IMR-90 (cell line): ENCODE data around the gene RAI1. TPM values are rescaled to one million over a fixed set of nuclear protein-coding genes. Genes with fewer than 3 reads are reported as not detected.

Experiments used
- ATAC-seq: fragments of 200-7000 bp; cut with Tn5 transposase; 2 replicates; pipeline ENCODE4 v1.9.1; 2020; ENCODE audit warnings: low read depth, mild to moderate bottlenecking, moderate library complexity
- BruUV-seq: library from RNA; stranded (reverse); fragments of 400-500 nt; replicated peaks from 2 replicates; lab custom pipeline; 2021; lab: Mats Ljungman, UMichigan
- CTCF ChIA-PET: fragments of 300-600 bp; formaldehyde crosslinking; extraction: SDS; loops from one replicate; lab custom pipeline; 2021; ENCODE audit warnings: antibody characterized with exemption; lab: Yijun Ruan, JAX
- POLR2A ChIA-PET: fragments of 300-600 bp; sonication (Branson Sonifier 250); formaldehyde crosslinking; loops from one replicate; lab custom pipeline; 2022; ENCODE audit warnings: antibody characterized with exemption; ENCODE audit not compliant: unreplicated experiment; lab: Charles Lee
- DNase-seq: peaks from one replicate; pipeline ENCODE4 v3.0.0; 2013
- H2AFZ ChIP-seq: replicated peaks from 2 replicates; pipeline ENCODE3; 2013; ENCODE audit warnings: low read length, mild to moderate bottlenecking; ENCODE audit not compliant: poor library complexity
- H2AK5ac ChIP-seq: 2 replicates; pipeline ENCODE4 v1.6.1; 2013; ENCODE audit warnings: low read depth, low read length, inconsistent platforms
- H2AK9ac ChIP-seq: replicated peaks from 2 replicates; pipeline ENCODE3; 2013; ENCODE audit warnings: mild to moderate bottlenecking, low read depth, low read length, moderate library complexity; ENCODE audit not compliant: poor library complexity
- H2BK120ac ChIP-seq: 2 replicates; pipeline ENCODE4 v1.6.1; 2013; ENCODE audit warnings: low read depth, low read length, inconsistent platforms
- H2BK15ac ChIP-seq: 3 replicates; pipeline ENCODE4 v1.6.1; 2013; ENCODE audit warnings: low read depth, low read length, inconsistent platforms
- H2BK20ac ChIP-seq: 2 replicates; pipeline ENCODE4 v1.6.1; 2013; ENCODE audit warnings: low read depth, mild to moderate bottlenecking, inconsistent platforms, low read length, moderate library complexity
- H2BK5ac ChIP-seq: 2 replicates; pipeline ENCODE4 v1.6.1; 2013; ENCODE audit warnings: mild to moderate bottlenecking, low read depth, low read length, inconsistent platforms; ENCODE audit not compliant: poor library complexity, severe bottlenecking
- H3K14ac ChIP-seq: replicated peaks from 2 replicates; pipeline ENCODE4 v1.6.1; 2013; ENCODE audit warnings: low read depth, low read length, inconsistent platforms
- H3K18ac ChIP-seq: 2 replicates; pipeline ENCODE4 v1.6.1; 2013; ENCODE audit warnings: low read depth, low read length, control low read depth
- H3K23ac ChIP-seq: 2 replicates; pipeline ENCODE4 v1.6.1; 2013; ENCODE audit warnings: low read depth, low read length, inconsistent platforms
- H3K27ac ChIP-seq: 2 replicates; pipeline ENCODE4 v1.5.1; 2013; ENCODE audit warnings: mild to moderate bottlenecking, control low read depth, low read length; ENCODE audit not compliant: insufficient read depth
- H3K27me3 ChIP-seq: 2 replicates; pipeline ENCODE4 v1.6.1; 2013; ENCODE audit warnings: low read length; ENCODE audit not compliant: control insufficient read depth, insufficient read depth
- H3K36me3 ChIP-seq: 2 replicates; pipeline ENCODE4 v1.6.1; 2013; ENCODE audit warnings: low read length, mixed read lengths; ENCODE audit not compliant: control insufficient read depth, insufficient read depth
- H3K4ac ChIP-seq: 2 replicates; pipeline ENCODE4 v1.6.1; 2013; ENCODE audit warnings: low read depth, low read length, inconsistent platforms
- H3K4me1 ChIP-seq: 2 replicates; pipeline ENCODE4 v1.6.1; 2013; ENCODE audit warnings: low read length, mixed read lengths; ENCODE audit not compliant: control insufficient read depth, insufficient read depth
- H3K4me2 ChIP-seq: 2 replicates; pipeline ENCODE4 v1.6.1; 2013; ENCODE audit warnings: low read depth, mild to moderate bottlenecking, control low read depth, low read length, moderate library complexity
- H3K4me3 ChIP-seq: 2 replicates; pipeline ENCODE4 v1.5.1; 2013; ENCODE audit warnings: low read depth, mild to moderate bottlenecking, control low read depth, low read length, moderate library complexity; ENCODE audit not compliant: insufficient read depth
- H3K56ac ChIP-seq: 2 replicates; pipeline ENCODE4 v1.6.1; 2013; ENCODE audit warnings: low read length, inconsistent platforms; ENCODE audit not compliant: insufficient read depth; ENCODE audit errors: extremely low read depth
- H3K79me1 ChIP-seq, 2 experiments: 2 replicates each; pipeline ENCODE4 v1.6.1; 2013; ENCODE audit warnings: low read length in 2 of 2, inconsistent platforms in 1 of 2, low read depth in 1 of 2
- H3K9ac ChIP-seq: 2 replicates; pipeline ENCODE4 v1.6.1; 2013; ENCODE audit warnings: low read depth, low read length, control low read depth
- H3K9me1 ChIP-seq: 2 replicates; pipeline ENCODE4 v1.6.1; 2013; ENCODE audit warnings: low read length, inconsistent platforms; ENCODE audit not compliant: insufficient read depth
- H3K9me3 ChIP-seq: 2 replicates; pipeline ENCODE4 v1.6.1; 2013; ENCODE audit warnings: low read length; ENCODE audit not compliant: control insufficient read depth, insufficient read depth
- H4K20me1 ChIP-seq: 2 replicates; pipeline ENCODE4 v1.6.1; 2013; ENCODE audit warnings: low read length, inconsistent platforms; ENCODE audit not compliant: insufficient read depth
- H4K5ac ChIP-seq: 2 replicates; pipeline ENCODE4 v1.6.1; 2013; ENCODE audit warnings: mild to moderate bottlenecking, low read depth, low read length, control low read depth
- H4K8ac ChIP-seq, 2 experiments: 2 replicates each; pipeline ENCODE4 v1.6.1; 2013; ENCODE audit warnings: low read depth in 2 of 2, low read length in 2 of 2, control low read depth in 1 of 2, inconsistent platforms in 1 of 2
- H4K91ac ChIP-seq: 2 replicates; pipeline ENCODE4 v1.6.1; 2013; ENCODE audit warnings: low read depth, low read length, inconsistent platforms; ENCODE audit not compliant: insufficient read depth
- BHLHE40 ChIP-seq: fragments of 150-350 bp; IDR thresholded peaks from 2 replicates; pipeline ENCODE4 v1.6.1; 2016; ENCODE audit warnings: mild to moderate bottlenecking, low read depth, low read length
- CEBPB ChIP-seq: IDR thresholded peaks from 2 replicates; pipeline ENCODE4 v1.6.1; 2012; ENCODE audit warnings: low read depth, low read length, improper control_type of control experiment
- NFE2L2 ChIP-seq: fragments of 150-350 bp; IDR thresholded peaks from 2 replicates; pipeline ENCODE4 v1.6.1; 2016; ENCODE audit warnings: low read depth, mild to moderate bottlenecking, low read length
- POLR2A ChIP-seq: IDR thresholded peaks from 2 replicates; pipeline ENCODE4 v1.6.1; 2012; ENCODE audit warnings: mild to moderate bottlenecking, low read depth, low read length
- RAD21 ChIP-seq: IDR thresholded peaks from 2 replicates; pipeline ENCODE4 v1.6.1; 2012; ENCODE audit warnings: low read length, improper control_type of control experiment
- RCOR1 ChIP-seq: IDR thresholded peaks from 2 replicates; pipeline ENCODE4 v1.6.1; 2012; ENCODE audit warnings: mild to moderate bottlenecking, low read length, improper control_type of control experiment; ENCODE audit not compliant: insufficient replicate concordance
- RFX5 ChIP-seq: IDR thresholded peaks from 2 replicates; pipeline ENCODE4 v1.8.0; 2012; ENCODE audit warnings: low read depth, mild to moderate bottlenecking, low read length, moderate library complexity
- WGBS, 2 experiments: methylation state at CpG; one replicate each; pipeline versions ENCODE4 v1.1.5 to v1.1.7; 2013; ENCODE audit warnings: missing lambda C conversion rate in 2 of 2; ENCODE audit not compliant: insufficient read length in 1 of 2; ENCODE audit errors: extremely low coverage in 2 of 2; 5-methylcytosine and 5-hydroxymethylcytosine counted together
- dilution Hi-C: fragments of 300-500 bp; cut with HindIII; formaldehyde crosslinking; loops from one replicate; pipeline ENCODE4 v1.14.3; 2018; ENCODE audit warnings: low sequenced_read_pairs; ENCODE audit not compliant: unreplicated experiment
- in situ Hi-C: fragments of 300-500 bp; cut with MboI; formaldehyde crosslinking; loops from 3 replicates; pipeline ENCODE4 v1.14.3; 2019; ENCODE audit warnings: low sequenced_read_pairs, inconsistent platforms, mixed read lengths
- intact Hi-C: fragments of 100-400 bp; cut with micrococcal nuclease; formaldehyde crosslinking; loops from 2 replicates; pipeline ENCODE4 v1.10.0; 2022
- polyA plus RNA-seq, 3 experiments: library from polyadenylated mRNA; depleted of rRNA; stranded (reverse); fragments of >200 nt; gene quantifications; 2 replicates each; pipeline ENCODE4 v1.2.3, GENCODE V29; 2012; ENCODE audit warnings: low replicate concordance in 1 of 3
- total RNA-seq: library from RNA; depleted of rRNA; stranded (reverse); fragments of >200 nt; gene quantifications from 2 replicates; pipeline ENCODE4 v1.2.3, GENCODE V29; 2012

RAI1 gene
- total and polyA plus RNA-seq, 2 of the 4 experiments (the other 2 are of a cell fraction), result 1.8 to 10.5 TPM

- no peak for TF ChIP-seq CEBPB
- TF ChIP-seq BHLHE40, result no peak
Observed at GRCh38 chr17:17722081-17722905, 41.0 kb downstream of the RAI1 start (continued).

GRCh38 chr17:17722906-17723353 is 41.7 kb downstream of the RAI1 start:
- H3K9ac ChIP-seq, result peak overlapping the region; percentile 60; the same call in 1 of the 2 replicates
- H4K5ac ChIP-seq, result peak overlapping the region; percentile 24; the same call in 1 of the 2 replicates
- H4K8ac ChIP-seq, result peak overlapping the region in 1 of 2 experiments; percentile 57; a peak in 1 of 4 replicates
- peak overlapping the region; percentile 95 for H2AK9ac ChIP-seq
- peak overlapping the region; percentile 48 for H3K4me3 ChIP-seq
- H3K27ac ChIP-seq, result peak overlapping the region; percentile 78
- peak overlapping the region; percentile 40; the same call in 1 of the 2 replicates for H4K91ac ChIP-seq
- no peaks in the 10 kb centered on the region for H3K9me3 ChIP-seq
- peak overlapping the region; percentile 92 for H3K23ac ChIP-seq
- H3K14ac ChIP-seq, result peak overlapping the region; percentile 51
- peaks cover 98% of the 10 kb centered on the region for H4K20me1 ChIP-seq
- peak overlapping the region; percentile 77 for H3K4ac ChIP-seq
- no peak overlapping the region for H3K56ac ChIP-seq
- H3K9me1 ChIP-seq, result peaks cover 41% of the 10 kb centered on the region
- H2BK15ac ChIP-seq, result no peak overlapping the region; the same call in 2 of the 3 replicates
- peak overlapping the region; percentile 89 for H3K4me2 ChIP-seq
- no peak for DNase-seq
- peaks cover 40% of the 10 kb centered on the region for H3K4me1 ChIP-seq
- no peak overlapping the region for H2BK120ac ChIP-seq
- ATAC-seq, result peak; percentile 8
- BruUV-seq, result no TSS peak
- peak; percentile 25 for TF ChIP-seq RCOR1
- no peak for TF ChIP-seq RFX5
- TF ChIP-seq RAD21, result no peak
- TF ChIP-seq POLR2A, result peak; percentile 34; the same call in 1 of the 2 replicates
- TF ChIP-seq NFE2L2, result no peak
- in situ Hi-C loops (no loop called here), intact Hi-C loops (loop anchor here (1.0 to 5.0 kb wide), 2 partner anchors 10 to 41 kb away; partner anchors contain the start of gene RAI1), dilution Hi-C loops (no loop called here)
- peaks cover 39 to 89% of the 10 kb centered on the region in 2 experiments for H3K79me1 ChIP-seq
- H2BK5ac ChIP-seq, result peak overlapping the region; percentile 65
- peak overlapping the region; percentile 60 for H2AFZ ChIP-seq
- 27% methylated on average over 14 of the region's 23 CpGs; no CpG with 5 or more reads in 1 of the 2 experiments for WGBS, 2 experiments
- no peaks in the 10 kb centered on the region for H3K27me3 ChIP-seq
- peaks cover 9% of the 10 kb centered on the region; the same call in 1 of the 2 replicates for H3K36me3 ChIP-seq
- H2BK20ac ChIP-seq, result no peak overlapping the region; the same call in 1 of the 2 replicates
- POLR2A ChIA-PET, result no interaction called here
- CTCF ChIA-PET, result no interaction called here
- peak overlapping the region; percentile 32 for H3K18ac ChIP-seq
- H2AK5ac ChIP-seq, result peak overlapping the region; percentile 83
